ENCODE measurements around the gene XAGE1A. TPM values are rescaled to one million over a fixed set of nuclear protein-coding genes. Genes with fewer than 3 reads are reported as not detected.

The XAGE1A gene
- total and polyA plus RNA-seq, 8 donors, result not detected

Other genes with a start within 250 kb of the XAGE1A start
- 1 to 10 TPM in 1 of 2 donors, under 1 TPM in 1; 0.65 to 3.1 TPM for gene XAGE2, start 126.8 kb upstream of the XAGE1A start, total RNA-seq
- gene XAGE2, start 126.8 kb upstream of the XAGE1A start, polyA plus RNA-seq (ENCODE audit: insufficient read length in 6 of 6), result under 1 TPM in 3 of 6 donors, not detected in 3; 0.24 to 0.81 (median 0.36) TPM
- gene XAGE1B, start 21.3 kb downstream of the XAGE1A start, total RNA-seq, result under 1 TPM in 1 of 2 donors, not detected in 1; 0.68 TPM
- not detected for gene XAGE1B, start 21.3 kb downstream of the XAGE1A start, polyA plus RNA-seq (ENCODE audit: insufficient read length in 6 of 6)
- not detected for gene SSX7, start 159.1 kb downstream of the XAGE1A start, total RNA-seq
- not detected for gene SSX7, start 159.1 kb downstream of the XAGE1A start, polyA plus RNA-seq (ENCODE audit: insufficient read length in 6 of 6)
- gene SSX2, start 211.4 kb downstream of the XAGE1A start, total RNA-seq, result not detected
- not detected for gene SSX2, start 211.4 kb downstream of the XAGE1A start, polyA plus RNA-seq (ENCODE audit: insufficient read length in 6 of 6)

Data from left lung (tissue), 8 donors.